Body of pancreas (tissue), 4 donors: ENCODE data around the gene SPO11. TPM values are rescaled to one million over a fixed set of nuclear protein-coding genes. Genes with fewer than 3 reads are reported as not detected.

ENCODE experiments used
- ATAC-seq: fragments of 150-250 bp; one replicate; pipeline ENCODE4 v1.9.1; 2016
- DNase-seq, 4 donors: peaks; one replicate each; pipeline ENCODE4 v3.0.0-alpha.2; 2019
- H3K27ac ChIP-seq, 4 donors: fragments of 200-600 bp; sonication (generic); 1 replicate in 3 of 4; 2 replicates in 1 of 4; pipeline versions ENCODE4 v1.5.1 to v1.6.1; 2016 to 2019; ENCODE audit warnings: mild to moderate bottlenecking in 1 of 4, mixed read lengths in 1 of 4, moderate library complexity in 1 of 4
- H3K27me3 ChIP-seq, 2 donors: fragments of 200-600 bp; sonication (generic); one replicate each; pipeline ENCODE4 v1.6.0; 2016; ENCODE audit warnings: mild to moderate bottlenecking in 1 of 2
- H3K36me3 ChIP-seq, 2 donors: fragments of 200-600 bp; sonication (generic); replicated peaks in 1 of 2; 2 replicates each; pipeline ENCODE4 v1.5.1; 2016; ENCODE audit warnings: low read depth in 2 of 2; ENCODE audit not compliant: insufficient read depth in 1 of 2
- H3K4me1 ChIP-seq: fragments of 200-600 bp; sonication (generic); one replicate; pipeline ENCODE4 v1.6.0; 2016
- H3K4me3 ChIP-seq, 2 donors: fragments of 200-600 bp; sonication (generic); 1 replicate in 1 of 2; 2 replicates in 1 of 2; pipeline ENCODE4 v1.5.1; 2016 to 2019
- H3K9me3 ChIP-seq, 3 donors: fragments of 200-600 bp; sonication (generic); 1 replicate in 2 of 3; 2 replicates in 1 of 3; pipeline ENCODE4 v1.5.1; 2016
- POLR2A ChIP-seq, 3 donors: fragments of 450-650 bp; IDR thresholded peaks; one replicate each; pipeline ENCODE4 v1.6.1; 2016; ENCODE audit warnings: antibody characterized with exemption in 3 of 3, mild to moderate bottlenecking in 2 of 3
- WGBS, 2 donors: methylation state at CpG; one replicate each; pipeline ENCODE4 v1.1.5; 2017; 5-methylcytosine and 5-hydroxymethylcytosine counted together
- intact Hi-C: fragments of 100-400 bp; cut with DNase I; formaldehyde crosslinking; loops from one replicate; pipeline ENCODE4 v1.15.1; 2023
- total RNA-seq, 2 donors: library from RNA; depleted of rRNA; stranded (reverse); fragments of >200 nt; gene quantifications; one replicate each; pipeline ENCODE4 v1.1.0, GENCODE V29; 2016
- TF ChIP-seq, protein P1 (sequence below), 7 experiments: fragments of 450-650 bp in 4 of 7; fragments of 200-600 bp in 3 of 7; sonication (generic) in 3 of 7; IDR thresholded peaks; one replicate each; pipeline ENCODE4 v1.5.1; 2016 to 2019; ENCODE audit warnings: antibody characterized with exemption in 7 of 7

The SPO11 gene
- total RNA-seq, 2 donors from 2014 or later: not detected

DNA sequence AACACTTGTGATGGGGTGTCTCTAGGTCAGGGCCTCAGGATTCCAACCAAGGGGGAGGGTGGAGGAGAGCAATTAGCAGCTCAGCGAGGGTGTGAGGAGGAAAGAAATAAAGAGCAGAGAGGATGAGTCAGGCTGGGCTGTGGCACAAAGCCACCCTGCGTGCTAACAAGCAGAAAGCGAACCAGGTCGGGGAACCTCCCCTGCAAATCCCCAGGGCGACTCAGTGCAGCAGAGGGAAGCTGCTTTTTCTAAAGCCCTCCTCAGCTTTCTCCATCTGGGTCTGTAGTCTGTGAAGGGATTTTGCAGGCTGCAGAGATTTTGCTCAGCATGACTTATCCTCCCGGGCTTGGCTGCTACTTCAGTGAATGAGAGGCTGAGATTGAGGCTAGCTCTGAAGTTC is 6.6 kb upstream of the SPO11 start:
- 16 to 44% methylated on average over 6 of the region's 6 CpGs for WGBS, 2 donors
- Histone ChIP-seq H3K27ac (no peak overlapping the region), H3K4me1 (no peaks in the 10 kb centered on the region), H3K9me3 (no peaks in the 10 kb centered on the region), H3K36me3 (no peaks in the 10 kb centered on the region), H3K4me3 (no peak overlapping the region), H3K27me3 (no peaks in the 10 kb centered on the region)
- ATAC-seq: no peak
- intact Hi-C loops: no loop called here
- TF ChIP-seq, protein P1, sequence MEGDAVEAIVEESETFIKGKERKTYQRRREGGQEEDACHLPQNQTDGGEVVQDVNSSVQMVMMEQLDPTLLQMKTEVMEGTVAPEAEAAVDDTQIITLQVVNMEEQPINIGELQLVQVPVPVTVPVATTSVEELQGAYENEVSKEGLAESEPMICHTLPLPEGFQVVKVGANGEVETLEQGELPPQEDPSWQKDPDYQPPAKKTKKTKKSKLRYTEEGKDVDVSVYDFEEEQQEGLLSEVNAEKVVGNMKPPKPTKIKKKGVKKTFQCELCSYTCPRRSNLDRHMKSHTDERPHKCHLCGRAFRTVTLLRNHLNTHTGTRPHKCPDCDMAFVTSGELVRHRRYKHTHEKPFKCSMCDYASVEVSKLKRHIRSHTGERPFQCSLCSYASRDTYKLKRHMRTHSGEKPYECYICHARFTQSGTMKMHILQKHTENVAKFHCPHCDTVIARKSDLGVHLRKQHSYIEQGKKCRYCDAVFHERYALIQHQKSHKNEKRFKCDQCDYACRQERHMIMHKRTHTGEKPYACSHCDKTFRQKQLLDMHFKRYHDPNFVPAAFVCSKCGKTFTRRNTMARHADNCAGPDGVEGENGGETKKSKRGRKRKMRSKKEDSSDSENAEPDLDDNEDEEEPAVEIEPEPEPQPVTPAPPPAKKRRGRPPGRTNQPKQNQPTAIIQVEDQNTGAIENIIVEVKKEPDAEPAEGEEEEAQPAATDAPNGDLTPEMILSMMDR (IDR thresholded peaks at IDR 0.05): no peak
- no peak for TF ChIP-seq POLR2A (IDR thresholded peaks at IDR 0.05)
- DNase-seq: peak in 1 of 4 donors; percentile 3

DNA sequence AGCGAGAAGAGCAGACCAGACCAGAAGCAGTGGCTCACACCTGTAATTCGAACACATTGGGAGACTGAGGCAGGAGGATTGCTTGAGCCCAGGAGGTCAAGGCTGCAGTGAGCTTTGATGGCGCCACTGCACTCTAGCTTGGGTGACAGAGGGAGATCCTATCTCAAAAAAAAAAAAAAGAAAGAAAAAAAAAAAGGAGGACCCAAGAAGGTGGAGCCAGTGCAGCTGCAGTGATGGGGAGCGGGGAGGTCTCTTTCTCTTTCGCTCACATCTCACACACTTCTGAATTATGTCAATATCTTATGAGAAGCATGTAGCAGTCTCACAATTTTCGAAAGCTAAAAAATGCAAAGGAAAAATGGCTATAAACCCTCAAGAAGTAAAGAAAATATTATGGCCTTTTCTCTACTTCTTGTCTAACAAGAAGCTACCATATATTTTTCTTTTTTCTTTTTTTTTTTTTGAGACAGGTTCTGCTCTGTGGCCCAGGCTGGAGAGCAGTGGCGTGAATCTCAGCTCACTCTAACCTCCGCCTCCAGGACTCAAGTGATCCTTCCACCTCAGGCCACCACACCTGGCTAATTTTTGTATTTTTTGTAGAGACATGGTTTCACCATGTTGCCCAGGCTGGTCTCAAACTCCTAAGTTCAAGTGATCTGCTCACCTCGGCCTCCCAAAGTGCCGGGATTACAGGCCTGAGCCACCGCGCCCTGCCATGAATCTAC is 3.8 kb upstream of the SPO11 start:
- ATAC-seq (no peak), DNase-seq (no peak)
- Histone ChIP-seq H3K9me3 (no peaks in the 10 kb centered on the region), H3K4me1 (no peaks in the 10 kb centered on the region), H3K36me3 (no peaks in the 10 kb centered on the region), H3K27ac (no peak overlapping the region), H3K27me3 (no peaks in the 10 kb centered on the region), H3K4me3 (no peak overlapping the region)
- 81 to 83% methylated on average over 12 of the region's 12 CpGs for WGBS, 2 donors
- TF ChIP-seq, protein P1 (IDR thresholded peaks at IDR 0.05): no peak
- TF ChIP-seq POLR2A (IDR thresholded peaks at IDR 0.05): no peak
- intact Hi-C loops: no loop called here

DNA sequence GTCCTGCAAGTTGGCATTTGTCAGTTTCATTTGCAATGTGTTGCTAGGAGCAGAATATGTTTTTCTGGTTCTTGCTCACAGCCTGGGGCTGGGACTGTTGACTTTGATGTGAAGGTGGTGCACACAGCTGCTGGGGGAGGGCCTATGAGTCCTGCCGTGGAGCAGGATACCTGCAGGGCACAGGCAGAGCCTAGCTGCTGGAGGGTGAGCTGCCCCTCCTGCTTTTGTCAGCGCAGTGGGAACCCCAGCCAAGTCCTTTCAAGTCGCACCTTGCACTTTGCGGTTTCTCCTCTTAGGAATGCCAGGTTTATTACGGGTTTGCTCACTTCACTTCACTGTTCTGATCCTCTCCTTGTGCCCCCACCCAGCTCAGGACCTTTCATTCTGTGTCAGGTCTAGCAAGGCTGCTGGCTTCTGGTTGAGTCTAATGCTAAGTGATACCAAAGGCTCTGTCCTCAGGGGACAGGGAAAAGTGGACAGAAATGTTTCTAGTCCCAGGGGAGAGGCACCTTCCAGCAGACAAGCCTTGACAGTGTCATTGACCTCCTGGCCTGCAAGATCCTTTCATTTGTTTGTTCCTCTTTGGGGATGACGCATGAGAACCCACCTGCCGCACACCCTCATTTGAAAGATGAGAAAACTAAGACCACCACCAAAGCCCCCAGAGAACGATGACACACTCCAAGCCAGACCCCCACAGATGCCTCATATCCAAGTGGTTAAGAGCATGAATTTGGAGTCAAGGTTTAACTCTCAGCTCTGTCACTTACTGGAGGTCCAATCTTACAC is 2.7 kb upstream of the SPO11 start:
- Histone ChIP-seq H3K9me3 (no peaks in the 10 kb centered on the region), H3K4me3 (no peak overlapping the region), H3K27me3 (no peaks in the 10 kb centered on the region), H3K4me1 (no peaks in the 10 kb centered on the region), H3K27ac (no peak overlapping the region), H3K36me3 (no peaks in the 10 kb centered on the region)
- no peak for TF ChIP-seq POLR2A (IDR thresholded peaks at IDR 0.05)
- TF ChIP-seq, protein P1 (IDR thresholded peaks at IDR 0.05): no peak
- DNase-seq: no peak
- ATAC-seq: no peak
- 42 to 54% methylated on average over 7 to 8 of the region's 8 CpGs for WGBS, 2 donors
- intact Hi-C loops: no loop called here

DNA sequence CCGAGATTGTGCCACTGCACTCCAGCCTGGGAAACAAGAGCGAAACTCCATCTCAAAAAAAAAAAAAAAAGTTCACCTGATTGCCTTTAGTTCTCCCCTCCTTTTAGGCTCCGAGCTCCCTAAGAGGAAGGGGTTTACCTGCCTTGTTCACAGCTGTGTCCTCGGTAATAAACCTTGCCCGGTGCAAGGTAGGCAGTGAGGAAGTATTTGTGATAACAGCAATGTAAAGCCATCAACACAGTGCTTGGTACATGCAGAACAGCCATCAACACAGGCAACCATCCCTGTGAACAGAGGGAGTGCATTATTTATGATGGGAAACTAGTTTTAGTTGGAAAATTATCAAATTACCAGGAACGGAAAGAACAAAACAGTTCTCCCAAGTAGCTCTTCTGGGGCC is 1.8 kb upstream of the SPO11 start:
- DNase-seq (no peak), ATAC-seq (no peak)
- Histone ChIP-seq H3K9me3 (no peaks in the 10 kb centered on the region), H3K4me3 (no peak overlapping the region), H3K4me1 (no peaks in the 10 kb centered on the region), H3K36me3 (no peaks in the 10 kb centered on the region), H3K27ac (no peak overlapping the region), H3K27me3 (no peaks in the 10 kb centered on the region)
- intact Hi-C loops: no loop called here
- 60 to 63% methylated on average over 6 of the region's 6 CpGs for WGBS, 2 donors
- TF ChIP-seq, protein P1 (IDR thresholded peaks at IDR 0.05): no peak
- TF ChIP-seq POLR2A (IDR thresholded peaks at IDR 0.05): no peak
